HL-60 (cell line): ENCODE measurements around the gene RAI1.
A peak's percentile ranks its signal among the peaks of the same experiment; 100 is the strongest.

Source experiments
- DNase-seq, 2 experiments: peaks; one replicate each; pipeline ENCODE4 v3.0.0-alpha.2; 2010 to 2020; ENCODE audit warnings: low read depth in 1 of 2, low spot score in 1 of 2
- H3K27ac ChIP-seq: fragments of 250-450 bp; sonication (Bioruptor Pico); replicated peaks from 2 replicates; pipeline ENCODE4 v1.5.1; 2020; ENCODE audit warnings: mild to moderate bottlenecking, moderate library complexity
- H3K27me3 ChIP-seq: fragments of 250-450 bp; sonication (Bioruptor Pico); 2 replicates; pipeline ENCODE4 v1.5.1; 2021; ENCODE audit warnings: mild to moderate bottlenecking, moderate library complexity; ENCODE audit not compliant: insufficient read depth, poor library complexity, severe bottlenecking
- H3K4me3 ChIP-seq: replicated peaks from 2 replicates; pipeline ENCODE4 v1.5.1; 2011; ENCODE audit warnings: mild to moderate bottlenecking, control low read depth, low read length; ENCODE audit not compliant: insufficient read depth
- CTCF ChIP-seq: IDR thresholded peaks from one replicate; pipeline ENCODE4 v1.5.1; 2011; ENCODE audit warnings: low read length, control low read depth, inconsistent platforms; ENCODE audit not compliant: insufficient read depth
- GABPA ChIP-seq: IDR thresholded peaks from 2 replicates; pipeline ENCODE4 v1.6.1; 2012; ENCODE audit warnings: low read depth
- POLR2AphosphoS5 ChIP-seq: IDR thresholded peaks from 2 replicates; pipeline ENCODE4 v1.6.1; 2012; ENCODE audit warnings: low read depth
- SPI1 ChIP-seq: IDR thresholded peaks from 2 replicates; pipeline ENCODE4 v1.6.1; 2012; ENCODE audit warnings: low read depth, mild to moderate bottlenecking, borderline replicate concordance
- TF ChIP-seq, protein P1 (sequence below): IDR thresholded peaks from 2 replicates; pipeline ENCODE4 v1.6.1; 2012; ENCODE audit warnings: low read depth; ENCODE audit not compliant: insufficient replicate concordance

The RAI1 gene

DNA sequence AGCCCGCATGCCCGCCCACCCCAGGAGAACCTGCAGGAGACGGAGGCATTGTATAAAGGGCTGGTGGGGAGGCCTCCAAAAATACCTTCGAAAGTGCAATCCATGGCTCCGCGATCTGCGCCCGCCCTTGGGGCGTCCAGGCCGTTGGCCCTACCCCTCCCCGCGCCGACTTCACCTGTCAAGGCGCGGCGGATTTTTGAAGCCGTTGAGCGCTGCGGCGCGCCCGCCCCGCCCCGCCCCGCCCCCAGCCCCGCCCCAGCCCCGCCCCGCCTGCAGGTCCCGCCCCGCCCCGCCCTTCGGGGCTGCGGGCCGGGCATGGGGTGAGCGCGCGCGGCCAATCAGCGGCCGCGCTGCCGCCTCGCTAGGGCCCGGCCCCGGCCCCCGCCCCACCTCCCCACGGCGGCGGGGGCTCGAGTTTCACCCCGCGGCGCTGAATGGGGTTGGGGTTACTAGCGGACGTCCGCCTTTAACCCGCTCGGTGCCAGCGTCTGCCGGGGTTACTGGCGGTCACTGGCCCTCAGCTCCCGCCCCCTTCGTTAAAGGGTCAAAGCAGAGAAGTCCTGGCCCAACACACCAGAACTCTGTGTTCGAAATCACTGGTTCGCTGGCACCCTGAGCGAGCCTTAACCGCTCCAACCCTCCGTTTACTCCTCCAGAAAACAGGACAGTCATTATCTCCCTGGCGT lies 142.3 kb downstream of the RAI1 start:
- TF ChIP-seq, protein P1, sequence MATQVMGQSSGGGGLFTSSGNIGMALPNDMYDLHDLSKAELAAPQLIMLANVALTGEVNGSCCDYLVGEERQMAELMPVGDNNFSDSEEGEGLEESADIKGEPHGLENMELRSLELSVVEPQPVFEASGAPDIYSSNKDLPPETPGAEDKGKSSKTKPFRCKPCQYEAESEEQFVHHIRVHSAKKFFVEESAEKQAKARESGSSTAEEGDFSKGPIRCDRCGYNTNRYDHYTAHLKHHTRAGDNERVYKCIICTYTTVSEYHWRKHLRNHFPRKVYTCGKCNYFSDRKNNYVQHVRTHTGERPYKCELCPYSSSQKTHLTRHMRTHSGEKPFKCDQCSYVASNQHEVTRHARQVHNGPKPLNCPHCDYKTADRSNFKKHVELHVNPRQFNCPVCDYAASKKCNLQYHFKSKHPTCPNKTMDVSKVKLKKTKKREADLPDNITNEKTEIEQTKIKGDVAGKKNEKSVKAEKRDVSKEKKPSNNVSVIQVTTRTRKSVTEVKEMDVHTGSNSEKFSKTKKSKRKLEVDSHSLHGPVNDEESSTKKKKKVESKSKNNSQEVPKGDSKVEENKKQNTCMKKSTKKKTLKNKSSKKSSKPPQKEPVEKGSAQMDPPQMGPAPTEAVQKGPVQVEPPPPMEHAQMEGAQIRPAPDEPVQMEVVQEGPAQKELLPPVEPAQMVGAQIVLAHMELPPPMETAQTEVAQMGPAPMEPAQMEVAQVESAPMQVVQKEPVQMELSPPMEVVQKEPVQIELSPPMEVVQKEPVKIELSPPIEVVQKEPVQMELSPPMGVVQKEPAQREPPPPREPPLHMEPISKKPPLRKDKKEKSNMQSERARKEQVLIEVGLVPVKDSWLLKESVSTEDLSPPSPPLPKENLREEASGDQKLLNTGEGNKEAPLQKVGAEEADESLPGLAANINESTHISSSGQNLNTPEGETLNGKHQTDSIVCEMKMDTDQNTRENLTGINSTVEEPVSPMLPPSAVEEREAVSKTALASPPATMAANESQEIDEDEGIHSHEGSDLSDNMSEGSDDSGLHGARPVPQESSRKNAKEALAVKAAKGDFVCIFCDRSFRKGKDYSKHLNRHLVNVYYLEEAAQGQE: no peak
- TF ChIP-seq CTCF (no peak), POLR2AphosphoS5 (0 out of 2 replicates have a peak, but pooled peaks have one; percentile 2)
- peak in 1 of 2 experiments; percentile 57 for DNase-seq
- Histone ChIP-seq H3K27me3 (no peaks in the 10 kb centered on the region), H3K4me3 (peak overlapping the region; percentile 35), H3K27ac (peak overlapping the region; percentile 70)

GRCh38 chr17:17824119-17824782 lies 143.0 kb downstream of the RAI1 start:
- H3K4me3 ChIP-seq: peak overlapping the region; percentile 20
- TF ChIP-seq GABPA: no peak
- TF ChIP-seq POLR2AphosphoS5: no peak
- TF ChIP-seq CTCF: no peak
- TF ChIP-seq, protein P1: no peak
- TF ChIP-seq SPI1: no peak
- H3K27ac ChIP-seq: peak overlapping the region; percentile 70
- H3K27me3 ChIP-seq: no peaks in the 10 kb centered on the region
- DNase-seq: no peak

- DNase-seq: no peak
Observed at GRCh38 chr17:17824783-17825614, 143.7 kb downstream of the RAI1 start.

More at GRCh38 chr17:17824783-17825614, 143.7 kb downstream of the RAI1 start:
- Histone ChIP-seq H3K4me3 (no peak overlapping the region), H3K27ac (0 out of 2 replicates have a peak overlapping the region, but pooled peaks have one; percentile 16), H3K27me3 (no peaks in the 10 kb centered on the region)
- TF ChIP-seq, protein P1: no peak
- TF ChIP-seq POLR2AphosphoS5 (no peak), CTCF (no peak), SPI1 (no peak), GABPA (no peak)
